GM12878 (cell line): ENCODE data around the gene GABPB2. TPM values are rescaled to one million over a fixed set of nuclear protein-coding genes. Genes with fewer than 3 reads are reported as not detected.
A peak's percentile ranks its signal among the peaks of the same experiment; 100 is the strongest.

Source experiments
- ATAC-seq: fragments of 200-7000 bp; cut with Tn5 transposase; 3 replicates; pipeline ENCODE4 v1.9.1; 2020; ENCODE audit warnings: mild to moderate bottlenecking, moderate library complexity
- BruUV-seq: library from RNA; stranded (reverse); fragments of 400-500 nt; replicated peaks from 2 replicates; lab custom pipeline; 2021; lab: Mats Ljungman, UMichigan
- CTCF ChIA-PET: fragments of 300-600 bp; sonication (Branson Sonifier 250); formaldehyde crosslinking; extraction: SDS; loops from one replicate; lab custom pipeline; 2021; ENCODE audit warnings: inconsistent platforms; lab: Yijun Ruan, JAX
- POLR2A ChIA-PET: fragments of 350-600 bp; formaldehyde crosslinking; extraction: SDS; loops from one replicate; lab custom pipeline; 2021; ENCODE audit warnings: inconsistent platforms; lab: Charles Lee
- RAD21 ChIA-PET: fragments of 300-600 bp; sonication (Branson Sonifier 250); formaldehyde crosslinking; loops from one replicate; lab custom pipeline; 2023; ENCODE audit warnings: antibody characterized with exemption; ENCODE audit not compliant: unreplicated experiment; lab: Charles Lee
- SMC1A ChIA-PET: fragments of 300-600 bp; sonication (Branson Sonifier 250); formaldehyde crosslinking; loops from one replicate; lab custom pipeline; 2023; ENCODE audit not compliant: unreplicated experiment, uncharacterized antibody; lab: Charles Lee
- DNase-seq: peaks from one replicate; pipeline ENCODE4 v3.0.0-alpha.2; 2011; ENCODE audit warnings: low read depth, low spot score
- FAIRE-seq: peaks from 3 replicates; lab custom pipeline; 2011; peaks lifted over from hg19 to GRCh38; lab: Jason Lieb, UNC
- H2AFZ ChIP-seq: 2 replicates; pipeline ENCODE4 v1.6.0; 2011; ENCODE audit warnings: low read depth, low read length, control low read depth; ENCODE audit not compliant: control insufficient read depth
- H3K27ac ChIP-seq: 2 replicates; pipeline ENCODE4 v1.5.1; 2011; ENCODE audit warnings: control low read depth; ENCODE audit not compliant: control insufficient read depth, insufficient read depth
- H3K27me3 ChIP-seq, 2 experiments: replicated peaks in 1 of 2; 2 replicates each; pipeline versions ENCODE4 v1.6.0 to v1.6.1; 2011; ENCODE audit warnings: low read length in 1 of 2; ENCODE audit not compliant: control insufficient read depth in 2 of 2, insufficient read depth in 2 of 2
- H3K36me3 ChIP-seq, 2 experiments: 2 replicates each; pipeline ENCODE4 v1.5.1; 2011; ENCODE audit warnings: low read length in 1 of 2; ENCODE audit not compliant: control insufficient read depth in 2 of 2, insufficient read depth in 2 of 2
- H3K4me1 ChIP-seq: 2 replicates; pipeline ENCODE4 v1.6.1; 2011; ENCODE audit warnings: mild to moderate bottlenecking, low read length, moderate library complexity, mixed read lengths; ENCODE audit not compliant: control insufficient read depth, insufficient read depth
- H3K4me2 ChIP-seq: 2 replicates; pipeline ENCODE4 v1.6.0; 2011; ENCODE audit warnings: control low read depth; ENCODE audit not compliant: control insufficient read depth, insufficient read depth
- H3K4me3 ChIP-seq: fragments of 200-600 bp; sonication (generic); 2 replicates; pipeline ENCODE4 v1.5.1; 2016
- H3K79me2 ChIP-seq: 2 replicates; pipeline ENCODE4 v1.6.0; 2011; ENCODE audit warnings: low read length; ENCODE audit not compliant: control insufficient read depth, insufficient read depth
- H3K9ac ChIP-seq: 2 replicates; pipeline ENCODE4 v1.8.0; 2011; ENCODE audit warnings: low read length, control low read depth, mixed read lengths; ENCODE audit not compliant: control insufficient read depth, insufficient read depth
- H3K9me3 ChIP-seq: replicated peaks from 3 replicates; pipeline ENCODE4 v1.5.1; 2011; ENCODE audit warnings: mild to moderate bottlenecking, low read length; ENCODE audit not compliant: control insufficient read depth, insufficient read depth
- H4K20me1 ChIP-seq: 2 replicates; pipeline ENCODE4 v1.6.0; 2011; ENCODE audit not compliant: control insufficient read depth, insufficient read depth
- BHLHE40 ChIP-seq, 2 experiments: fragments of 450-650 bp in 1 of 2; IDR thresholded peaks; 2 replicates each; pipeline ENCODE4 v1.6.1; 2011 to 2017; ENCODE audit warnings: low read depth in 2 of 2, borderline replicate concordance in 1 of 2, improper control_type of control experiment in 1 of 2, low read length in 1 of 2, mild to moderate bottlenecking in 1 of 2
- EGR1 ChIP-seq, 2 experiments: IDR thresholded peaks; 1 replicate in 1 of 2; 2 replicates in 1 of 2; pipeline ENCODE4 v1.6.1; 2011 to 2012; ENCODE audit warnings: low read depth in 2 of 2, low read length in 2 of 2, borderline replicate concordance in 1 of 2, mild to moderate bottlenecking in 1 of 2, moderate library complexity in 1 of 2
- FOS ChIP-seq: IDR thresholded peaks from 3 replicates; pipeline ENCODE4 v1.6.1; 2011; ENCODE audit warnings: borderline replicate concordance; ENCODE audit not compliant: insufficient read length; ENCODE audit errors: extremely low read depth
- HDGF ChIP-seq: fragments of 450-650 bp; IDR thresholded peaks from 2 replicates; pipeline ENCODE4 v1.6.1; 2016; ENCODE audit warnings: antibody characterized with exemption
- IKZF2 ChIP-seq, 2 experiments: fragments of 450-650 bp; IDR thresholded peaks; 2 replicates each; pipeline ENCODE4 v1.6.1; 2017; ENCODE audit warnings: mild to moderate bottlenecking in 2 of 2, moderate library complexity in 2 of 2
- KLF5 ChIP-seq: fragments of 450-650 bp; IDR thresholded peaks from 2 replicates; pipeline ENCODE4 v1.6.1; 2014; ENCODE audit warnings: mild to moderate bottlenecking; ENCODE audit not compliant: partially characterized antibody
- MEF2A ChIP-seq: IDR thresholded peaks from 2 replicates; pipeline ENCODE4 v1.6.1; 2011; ENCODE audit warnings: low read depth, mild to moderate bottlenecking, low read length, moderate library complexity; ENCODE audit not compliant: insufficient read depth
- NFYA ChIP-seq: IDR thresholded peaks from 2 replicates; pipeline ENCODE4 v1.6.1; 2011; ENCODE audit warnings: low read depth, mild to moderate bottlenecking, low read length, improper control_type of control experiment, borderline replicate concordance
- NR2F1 ChIP-seq: fragments of 450-650 bp; conservative IDR thresholded peaks from 2 replicates; pipeline ENCODE4 v1.6.1; 2017; ENCODE audit warnings: mild to moderate bottlenecking
- RELB ChIP-seq: fragments of 450-650 bp; IDR thresholded peaks from 2 replicates; pipeline ENCODE4 v1.6.1; 2017; ENCODE audit warnings: low read depth, mild to moderate bottlenecking, moderate library complexity
- RFX5 ChIP-seq: IDR thresholded peaks from 2 replicates; pipeline ENCODE4 v1.6.1; 2011; ENCODE audit warnings: low read depth, low read length, improper control_type of control experiment
- RUNX3 ChIP-seq: IDR thresholded peaks from 2 replicates; pipeline ENCODE4 v1.6.1; 2012; ENCODE audit warnings: low read length, inconsistent platforms
- SPI1 ChIP-seq: IDR thresholded peaks from 2 replicates; pipeline ENCODE4 v1.6.1; 2011; ENCODE audit warnings: low read depth, mild to moderate bottlenecking, low read length, moderate library complexity, borderline replicate concordance; ENCODE audit not compliant: insufficient read depth
- SREBF1 ChIP-seq: IDR thresholded peaks from 2 replicates; pipeline ENCODE4 v1.6.1; 2012; ENCODE audit warnings: mild to moderate bottlenecking, low read length
- SREBF2 ChIP-seq: IDR thresholded peaks from 2 replicates; pipeline ENCODE4 v1.6.1; 2012; ENCODE audit warnings: mild to moderate bottlenecking, low read length
- TAF1 ChIP-seq: IDR thresholded peaks from 2 replicates; pipeline ENCODE4 v1.6.1; 2011; ENCODE audit warnings: mild to moderate bottlenecking, low read depth, low read length, borderline replicate concordance
- TARDBP ChIP-seq: IDR thresholded peaks from 2 replicates; pipeline ENCODE4 v1.6.1; 2016; ENCODE audit warnings: borderline replicate concordance
- TBL1XR1 ChIP-seq: IDR thresholded peaks from 2 replicates; pipeline ENCODE4 v1.6.1; 2012; ENCODE audit warnings: low read depth, low read length, improper control_type of control experiment
- USF2 ChIP-seq: IDR thresholded peaks from 2 replicates; pipeline ENCODE4 v1.6.1; 2011; ENCODE audit warnings: low read depth, low read length, improper control_type of control experiment, borderline replicate concordance
- ZBED1 ChIP-seq: IDR thresholded peaks from 2 replicates; pipeline ENCODE4 v1.6.1; 2016; ENCODE audit warnings: borderline replicate concordance
- ZNF217 ChIP-seq: fragments of 450-650 bp; IDR thresholded peaks from 2 replicates; pipeline ENCODE4 v1.6.1; 2017; ENCODE audit warnings: antibody characterized with exemption, mild to moderate bottlenecking
- WGBS: methylation state at CpG from one replicate; pipeline ENCODE4 v1.1.6; 2016; ENCODE audit warnings: low lambda C conversion rate; ENCODE audit not compliant: insufficient replicate concordance, insufficient coverage; ENCODE audit errors: missing lambda C conversion rate; 5-methylcytosine and 5-hydroxymethylcytosine counted together
- in situ Hi-C: fragments of 300-500 bp; cut with MboI; formaldehyde crosslinking; loops from 9 replicates; pipeline ENCODE4 v1.14.3; 2018; ENCODE audit warnings: mixed read lengths
- intact Hi-C: fragments of 100-400 bp; cut with micrococcal nuclease; formaldehyde crosslinking; loops from one replicate; pipeline ENCODE4 v1.14.2; 2022; ENCODE audit not compliant: unreplicated experiment
- polyA plus RNA-seq, 11 experiments: library from polyadenylated mRNA; depleted of rRNA in 4 of 11; unstranded in 6 of 11; stranded (reverse) in 5 of 11; fragments of >200 nt; fragmentation: Nextera tagmentation in 4 of 11; fragmentation: Illumina TruSeq in 1 of 11; extraction: Ambion mirVana in 4 of 11; extraction: Trizol in 1 of 11; gene quantifications; 1 replicate in 1 of 11; 2 replicates in 10 of 11; pipeline versions ENCODE4 v1.2.1 to v1.2.3, GENCODE V29; 2011 to 2016; ENCODE audit warnings: inconsistent platforms in 2 of 11, missing spikeins in 2 of 11, low read depth in 1 of 11
- total RNA-seq, 4 experiments: library from RNA; depleted of rRNA in 3 of 4; stranded (reverse); fragments of >200 nt in 3 of 4; fragmentation: Illumina TruSeq in 1 of 4; extraction: Trizol in 1 of 4; gene quantifications; 2 replicates each; pipeline versions ENCODE4 v1.2.1 to v1.2.3, GENCODE V29; 2013 to 2021
- TF ChIP-seq, protein P1 (sequence below): fragments of 450-650 bp; IDR thresholded peaks from 2 replicates; pipeline ENCODE4 v1.6.1; 2014; ENCODE audit warnings: mild to moderate bottlenecking

The GABPB2 gene
- total and polyA plus RNA-seq, 10 of the 15 experiments (the other 5 are each of a cell fraction or from before 2014, with no cell fraction given), result 2.3 to 10.5 (median 6.9) TPM

DNA sequence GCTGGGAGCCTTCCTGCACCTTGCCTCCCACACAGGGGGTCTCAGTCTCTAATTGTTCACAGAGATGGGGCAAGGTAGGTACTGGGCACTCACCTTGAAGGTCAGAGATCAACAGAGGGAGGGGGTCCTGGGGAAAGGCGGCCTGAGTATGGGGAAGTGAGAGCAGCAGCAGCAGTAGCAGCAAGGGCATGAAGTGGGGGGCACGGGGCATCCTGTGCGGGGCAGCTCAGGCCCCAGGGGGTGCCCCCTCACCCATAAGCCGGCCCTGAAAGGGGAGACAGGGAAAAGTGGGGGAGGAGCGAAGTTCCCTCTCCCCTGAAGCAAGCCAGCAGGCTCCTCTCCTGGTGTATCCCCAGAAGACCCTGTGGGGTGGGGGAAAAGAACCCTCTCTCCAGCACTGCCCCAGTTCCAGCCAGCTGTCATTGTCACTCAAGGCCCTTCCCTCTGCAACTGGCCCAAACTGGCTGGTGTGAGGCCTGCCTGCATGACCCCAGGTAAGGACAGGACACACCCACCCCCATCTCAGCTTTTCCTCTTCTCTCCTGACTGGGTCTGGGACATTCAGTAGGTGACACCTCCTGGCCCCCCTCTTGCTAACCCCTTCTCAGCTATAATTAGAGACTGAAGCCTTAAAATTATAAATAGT is 72.0 kb downstream of the GABPB2 start (continued):
- TF ChIP-seq, protein P1, sequence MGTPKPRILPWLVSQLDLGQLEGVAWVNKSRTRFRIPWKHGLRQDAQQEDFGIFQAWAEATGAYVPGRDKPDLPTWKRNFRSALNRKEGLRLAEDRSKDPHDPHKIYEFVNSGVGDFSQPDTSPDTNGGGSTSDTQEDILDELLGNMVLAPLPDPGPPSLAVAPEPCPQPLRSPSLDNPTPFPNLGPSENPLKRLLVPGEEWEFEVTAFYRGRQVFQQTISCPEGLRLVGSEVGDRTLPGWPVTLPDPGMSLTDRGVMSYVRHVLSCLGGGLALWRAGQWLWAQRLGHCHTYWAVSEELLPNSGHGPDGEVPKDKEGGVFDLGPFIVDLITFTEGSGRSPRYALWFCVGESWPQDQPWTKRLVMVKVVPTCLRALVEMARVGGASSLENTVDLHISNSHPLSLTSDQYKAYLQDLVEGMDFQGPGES, result no peak
- TF ChIP-seq SPI1 (peak; percentile 29; the same call in 1 of the 2 replicates), RFX5 (no peak), RELB (no peak), NR2F1 (0 out of 2 replicates have a peak, but pooled peaks have one; percentile 11), SREBF2 (no peak), FOS (no peak)

DNA sequence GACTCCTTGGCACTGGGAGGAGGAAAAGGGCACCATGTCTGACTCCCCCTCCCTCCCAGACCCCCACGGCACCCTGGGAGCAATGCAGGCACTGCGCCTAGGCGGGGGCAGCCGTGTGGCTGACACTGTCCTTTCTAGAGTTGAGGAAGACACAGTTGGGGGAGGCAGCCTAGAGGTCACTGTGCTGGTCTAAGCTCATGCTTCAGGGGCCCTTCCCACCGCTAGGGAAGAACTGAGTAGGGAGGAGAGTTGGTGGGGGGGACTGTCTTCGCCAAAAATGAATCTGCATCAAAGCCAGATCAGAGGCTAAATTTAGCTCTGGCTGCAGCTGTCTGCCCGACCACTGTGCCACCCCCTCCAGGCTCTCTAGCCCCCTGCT is 72.5 kb downstream of the GABPB2 start:
- Histone ChIP-seq H3K4me3 (no peak overlapping the region), H3K9ac (no peak overlapping the region), H3K79me2 (no peaks in the 10 kb centered on the region), H3K4me2 (no peak overlapping the region), H4K20me1 (no peaks in the 10 kb centered on the region; the same call in 1 of the 2 replicates), H3K4me1 (no peaks in the 10 kb centered on the region; the same call in 1 of the 2 replicates), H3K9me3 (no peaks in the 10 kb centered on the region), H3K27ac (no peak overlapping the region), H2AFZ (no peak overlapping the region), H3K36me3 (no peaks in the 10 kb centered on the region), H3K27me3 (peaks cover 0 to 8% of the 10 kb centered on the region in 2 experiments)
- FAIRE-seq (no peak), ATAC-seq (no peak), DNase-seq (no peak)
- 31% methylated on average over 7 of the region's 7 CpGs for WGBS
- intact Hi-C loops, result no loop called here
- in situ Hi-C loops, result no loop called here
- POLR2A ChIA-PET, result interaction anchor here (0.6 kb wide), 1 partner anchor 52 kb away, joined by 4 read pairs; no protein-coding TSS in a partner anchor
- CTCF ChIA-PET, result interaction anchor here (0.6 to 3.2 kb wide), 3 partner anchors 11 to 97 kb away, joined by 4 to 16 read pairs (median 6); no protein-coding TSS in a partner anchor
- RAD21 ChIA-PET, result interaction anchor here (2.7 kb wide), 1 partner anchor 12 kb away, joined by 13 read pairs; no protein-coding TSS in a partner anchor
- no TSS peak for BruUV-seq
- SMC1A ChIA-PET, result interaction anchor here (1.3 kb wide), 1 partner anchor 43 kb away, joined by 3 read pairs; no protein-coding TSS in a partner anchor
- no peak for TF ChIP-seq NFYA
- TF ChIP-seq TARDBP, result no peak
- no peak for TF ChIP-seq BHLHE40 (IDR thresholded peaks at IDR 0.05; ENCODE audit: borderline replicate concordance in 1 of 2, low read depth in 2 of 2, low read length in 1 of 2)
- no peak for TF ChIP-seq TAF1
- TF ChIP-seq ZBED1, result no peak
- no peak for TF ChIP-seq HDGF
- TF ChIP-seq EGR1 (IDR thresholded peaks at IDR 0.05; ENCODE audit: borderline replicate concordance in 1 of 2, low read depth in 2 of 2, low read length in 2 of 2), result no peak
- no peak for TF ChIP-seq MEF2A
- TF ChIP-seq TBL1XR1, result no peak
- no peak for TF ChIP-seq KLF5
- no peak for TF ChIP-seq USF2
- TF ChIP-seq SREBF1, result no peak
- no peak for TF ChIP-seq IKZF2 (IDR thresholded peaks at IDR 0.05)
- TF ChIP-seq RUNX3, result no peak
- TF ChIP-seq ZNF217, result no peak
